ENCODE measurements around the gene TCAP.

TCAP gene

GRCh38 chr17:39629898-39630297, 35.3 kb upstream of the TCAP start:
- DNase-seq: no peak

GRCh38 chr17:39631403-39631802, 33.7 kb upstream of the TCAP start:
- DNase-seq: peak; percentile 81

GRCh38 chr17:39632153-39632941, 32.8 kb upstream of the TCAP start:
- DNase-seq: no peak

GRCh38 chr17:39633570-39634183, 31.5 kb upstream of the TCAP start:
- DNase-seq: no peak

- DNase-seq: peak; percentile 23
Observed at GRCh38 chr17:39634384-39634871, 30.7 kb upstream of the TCAP start.

- DNase-seq: no peak
Observed at GRCh38 chr17:39635614-39636176, 29.5 kb upstream of the TCAP start.

- DNase-seq: no peak
Observed at GRCh38 chr17:39636587-39636926, 28.6 kb upstream of the TCAP start.

GRCh38 chr17:39636927-39637736, 28.0 kb upstream of the TCAP start, which contains the start of gene STARD3:
STARD3 (plus strand) TSS chr17:39637144; CDS start chr17:39653532, 16,388 bp downstream.
- DNase-seq: peak; percentile 44

- DNase-seq: no peak
Observed at GRCh38 chr17:39638317-39638716, 26.8 kb upstream of the TCAP start.

GRCh38 chr17:39639043-39639442, 26.1 kb upstream of the TCAP start:
- DNase-seq: no peak

GRCh38 chr17:39639566-39640458, 25.3 kb upstream of the TCAP start:
- no peak for DNase-seq

- DNase-seq: no peak
Observed at GRCh38 chr17:39640591-39641031, 24.5 kb upstream of the TCAP start.

- DNase-seq: no peak
Observed at GRCh38 chr17:39641097-39641496, 24.1 kb upstream of the TCAP start.

GRCh38 chr17:39641883-39642282, 23.3 kb upstream of the TCAP start:
- no peak for DNase-seq

GRCh38 chr17:39642291-39643074, 22.7 kb upstream of the TCAP start:
- DNase-seq: no peak

GRCh38 chr17:39643271-39643670, 21.9 kb upstream of the TCAP start:
- DNase-seq: no peak

GRCh38 chr17:39647256-39647655, 17.9 kb upstream of the TCAP start:
- no peak for DNase-seq

GRCh38 chr17:39648616-39649366, 16.4 kb upstream of the TCAP start:
- DNase-seq: no peak

GRCh38 chr17:39650121-39650579, 15.0 kb upstream of the TCAP start:
- DNase-seq: no peak

GRCh38 chr17:39651923-39652586, 13.1 kb upstream of the TCAP start:
- DNase-seq: no peak

Data from DMS153 (cell line).